Tibial nerve (tissue), 4 donors: Measurements from ENCODE around the gene PLEKHB1.

Experiments
- CTCF ChIP-seq, 5 experiments: fragments of 200-600 bp in 3 of 5; fragments of 450-650 bp in 2 of 5; sonication (generic) in 3 of 5; IDR thresholded peaks; one replicate each; pipeline ENCODE4 v1.5.1; 2016 to 2019; ENCODE audit warnings: antibody characterized with exemption in 5 of 5, mild to moderate bottlenecking in 3 of 5, moderate library complexity in 2 of 5
- EP300 ChIP-seq, 2 donors: sonication (generic); formaldehyde crosslinking; IDR thresholded peaks; one replicate each; pipeline ENCODE4 v1.6.1; 2017; ENCODE audit warnings: antibody characterized with exemption in 2 of 2, mild to moderate bottlenecking in 1 of 2
- POLR2A ChIP-seq, 2 donors: fragments of 450-650 bp; IDR thresholded peaks; one replicate each; pipeline ENCODE4 v1.6.1; 2017; ENCODE audit warnings: antibody characterized with exemption in 2 of 2, mild to moderate bottlenecking in 2 of 2, moderate library complexity in 2 of 2

- TF ChIP-seq CTCF (IDR thresholded peaks at IDR 0.05) (no peak), POLR2A (IDR thresholded peaks at IDR 0.05) (no peak), EP300 (IDR thresholded peaks at IDR 0.05) (no peak)
Measured at GRCh38 chr11:73656985-73657384, 10.6 kb downstream of the PLEKHB1 start.
